ENCODE results near the gene BANF2. TPM values are rescaled to one million over a fixed set of nuclear protein-coding genes. Genes with fewer than 3 reads are reported as not detected.

BANF2 gene
- total and polyA plus RNA-seq, 2 of the 13 experiments (the other 11 are each of a cell fraction or from before 2014, with no cell fraction given), result 0.35 TPM; not detected in 1

DNA sequence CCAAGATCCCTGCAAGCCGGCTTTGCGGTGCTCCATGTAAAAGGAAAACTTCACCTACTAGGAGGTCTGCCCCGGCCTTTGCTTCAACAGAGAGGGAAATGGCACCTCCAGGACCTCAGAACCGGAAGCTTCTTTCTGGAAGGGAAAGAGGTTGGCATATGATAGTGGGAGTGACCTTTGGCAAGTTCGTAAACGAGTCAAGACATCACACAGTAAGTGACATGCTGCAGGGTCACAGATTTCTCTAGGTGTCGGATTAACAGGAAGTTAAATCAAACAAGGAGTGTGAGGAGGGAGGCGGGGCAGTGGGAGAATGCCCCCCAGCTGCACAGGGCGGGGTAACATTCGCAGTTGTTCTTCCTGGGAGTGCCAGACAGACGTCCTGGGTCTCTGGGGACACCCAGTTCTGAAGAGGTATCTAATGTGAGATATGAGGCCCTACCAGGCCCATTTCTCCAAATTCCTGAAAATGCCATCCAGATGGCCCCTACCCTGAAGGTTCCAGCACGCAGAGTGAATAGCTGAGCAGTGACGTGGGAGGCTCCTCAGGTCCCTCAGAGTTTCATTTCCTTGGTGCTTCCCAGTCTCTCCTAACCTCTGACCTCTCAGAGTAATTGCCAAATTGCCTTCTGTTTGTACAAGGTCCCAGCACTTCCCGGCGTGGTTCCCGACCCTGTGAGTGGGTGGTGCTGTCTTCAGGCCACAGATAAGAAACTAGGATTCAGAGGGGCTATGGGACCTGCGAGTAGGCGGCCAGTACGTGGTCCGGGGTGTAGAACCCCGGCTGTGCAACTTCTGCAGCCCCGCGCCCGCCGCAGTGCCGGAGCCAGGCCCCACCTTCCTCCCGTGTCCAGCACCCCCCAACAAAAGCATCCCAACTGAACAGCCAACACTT is 19.6 kb upstream of the BANF2 start (continued):
- TF ChIP-seq, protein P1, sequence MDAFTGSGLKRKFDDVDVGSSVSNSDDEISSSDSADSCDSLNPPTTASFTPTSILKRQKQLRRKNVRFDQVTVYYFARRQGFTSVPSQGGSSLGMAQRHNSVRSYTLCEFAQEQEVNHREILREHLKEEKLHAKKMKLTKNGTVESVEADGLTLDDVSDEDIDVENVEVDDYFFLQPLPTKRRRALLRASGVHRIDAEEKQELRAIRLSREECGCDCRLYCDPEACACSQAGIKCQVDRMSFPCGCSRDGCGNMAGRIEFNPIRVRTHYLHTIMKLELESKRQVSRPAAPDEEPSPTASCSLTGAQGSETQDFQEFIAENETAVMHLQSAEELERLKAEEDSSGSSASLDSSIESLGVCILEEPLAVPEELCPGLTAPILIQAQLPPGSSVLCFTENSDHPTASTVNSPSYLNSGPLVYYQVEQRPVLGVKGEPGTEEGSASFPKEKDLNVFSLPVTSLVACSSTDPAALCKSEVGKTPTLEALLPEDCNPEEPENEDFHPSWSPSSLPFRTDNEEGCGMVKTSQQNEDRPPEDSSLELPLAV (CRISPR knock-in tag; conservative IDR thresholded peaks at IDR 0.05; ENCODE audit: low read depth), result no peak
- TF ChIP-seq PPARG (CRISPR knock-in tag; conservative IDR thresholded peaks at IDR 0.05) (0 out of 2 replicates have a peak, but pooled peaks have one; percentile 46), PAX8 (CRISPR knock-in tag; IDR thresholded peaks at IDR 0.05; ENCODE audit: borderline replicate concordance) (no peak), ZNF331 (CRISPR knock-in tag; IDR thresholded peaks at IDR 0.05) (0 out of 2 replicates have a peak, but pooled peaks have one; percentile 19), NR3C1 (CRISPR knock-in tag; IDR thresholded peaks at IDR 0.05) (no peak), NPAS2 (CRISPR knock-in tag; IDR thresholded peaks at IDR 0.05; ENCODE audit: borderline replicate concordance) (no peak), ZFY (CRISPR knock-in tag; IDR thresholded peaks at IDR 0.05) (no peak; the same call in 1 of the 2 replicates), JUNB (CRISPR knock-in tag; IDR thresholded peaks at IDR 0.05; ENCODE audit: borderline replicate concordance) (no peak), KDM5B (CRISPR knock-in tag; IDR thresholded peaks at IDR 0.05; ENCODE audit: borderline replicate concordance) (0 out of 2 replicates have a peak, but pooled peaks have one; percentile 29), KLF15 (CRISPR knock-in tag; IDR thresholded peaks at IDR 0.05; ENCODE audit: borderline replicate concordance) (peak; percentile 75; the same call in 1 of the 2 replicates), ZNF570 (CRISPR knock-in tag; IDR thresholded peaks at IDR 0.05; ENCODE audit: borderline replicate concordance) (no peak), YEATS4 (CRISPR knock-in tag; IDR thresholded peaks at IDR 0.05; ENCODE audit: borderline replicate concordance) (peak; percentile 50), KDM1A (CRISPR knock-in tag; IDR thresholded peaks at IDR 0.05) (no peak), ZNF317 (CRISPR knock-in tag; IDR thresholded peaks at IDR 0.05) (no peak; the same call in 1 of the 2 replicates), ZSCAN12 (CRISPR knock-in tag; IDR thresholded peaks at IDR 0.05) (0 out of 2 replicates have a peak, but pooled peaks have one; percentile 31), CBX5 (CRISPR knock-in tag; IDR thresholded peaks at IDR 0.05; ENCODE audit: borderline replicate concordance) (no peak; the same call in 1 of the 2 replicates)
- TF ChIP-seq, protein P2, sequence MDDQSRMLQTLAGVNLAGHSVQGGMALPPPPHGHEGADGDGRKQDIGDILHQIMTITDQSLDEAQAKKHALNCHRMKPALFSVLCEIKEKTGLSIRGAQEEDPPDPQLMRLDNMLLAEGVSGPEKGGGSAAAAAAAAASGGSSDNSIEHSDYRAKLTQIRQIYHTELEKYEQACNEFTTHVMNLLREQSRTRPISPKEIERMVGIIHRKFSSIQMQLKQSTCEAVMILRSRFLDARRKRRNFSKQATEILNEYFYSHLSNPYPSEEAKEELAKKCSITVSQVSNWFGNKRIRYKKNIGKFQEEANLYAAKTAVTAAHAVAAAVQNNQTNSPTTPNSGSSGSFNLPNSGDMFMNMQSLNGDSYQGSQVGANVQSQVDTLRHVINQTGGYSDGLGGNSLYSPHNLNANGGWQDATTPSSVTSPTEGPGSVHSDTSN (CRISPR knock-in tag; IDR thresholded peaks at IDR 0.05; ENCODE audit: borderline replicate concordance), result no peak
- TF ChIP-seq, protein P3, sequence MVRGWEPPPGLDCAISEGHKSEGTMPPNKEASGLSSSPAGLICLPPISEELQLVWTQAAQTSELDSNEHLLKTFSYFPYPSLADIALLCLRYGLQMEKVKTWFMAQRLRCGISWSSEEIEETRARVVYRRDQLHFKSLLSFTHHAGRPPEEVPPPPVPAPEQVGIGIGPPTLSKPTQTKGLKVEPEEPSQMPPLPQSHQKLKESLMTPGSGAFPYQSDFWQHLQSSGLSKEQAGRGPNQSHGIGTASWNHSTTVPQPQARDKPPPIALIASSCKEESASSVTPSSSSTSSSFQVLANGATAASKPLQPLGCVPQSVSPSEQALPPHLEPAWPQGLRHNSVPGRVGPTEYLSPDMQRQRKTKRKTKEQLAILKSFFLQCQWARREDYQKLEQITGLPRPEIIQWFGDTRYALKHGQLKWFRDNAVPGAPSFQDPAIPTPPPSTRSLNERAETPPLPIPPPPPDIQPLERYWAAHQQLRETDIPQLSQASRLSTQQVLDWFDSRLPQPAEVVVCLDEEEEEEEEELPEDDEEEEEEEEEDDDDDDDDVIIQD (CRISPR knock-in tag; IDR thresholded peaks at IDR 0.05; ENCODE audit: low read depth), result peak; percentile 18; the same call in 1 of the 2 replicates
- TF ChIP-seq, protein P4, sequence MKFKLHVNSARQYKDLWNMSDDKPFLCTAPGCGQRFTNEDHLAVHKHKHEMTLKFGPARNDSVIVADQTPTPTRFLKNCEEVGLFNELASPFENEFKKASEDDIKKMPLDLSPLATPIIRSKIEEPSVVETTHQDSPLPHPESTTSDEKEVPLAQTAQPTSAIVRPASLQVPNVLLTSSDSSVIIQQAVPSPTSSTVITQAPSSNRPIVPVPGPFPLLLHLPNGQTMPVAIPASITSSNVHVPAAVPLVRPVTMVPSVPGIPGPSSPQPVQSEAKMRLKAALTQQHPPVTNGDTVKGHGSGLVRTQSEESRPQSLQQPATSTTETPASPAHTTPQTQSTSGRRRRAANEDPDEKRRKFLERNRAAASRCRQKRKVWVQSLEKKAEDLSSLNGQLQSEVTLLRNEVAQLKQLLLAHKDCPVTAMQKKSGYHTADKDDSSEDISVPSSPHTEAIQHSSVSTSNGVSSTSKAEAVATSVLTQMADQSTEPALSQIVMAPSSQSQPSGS (CRISPR knock-in tag; IDR thresholded peaks at IDR 0.05), result no peak; the same call in 1 of the 2 replicates
- TF ChIP-seq, protein P5, sequence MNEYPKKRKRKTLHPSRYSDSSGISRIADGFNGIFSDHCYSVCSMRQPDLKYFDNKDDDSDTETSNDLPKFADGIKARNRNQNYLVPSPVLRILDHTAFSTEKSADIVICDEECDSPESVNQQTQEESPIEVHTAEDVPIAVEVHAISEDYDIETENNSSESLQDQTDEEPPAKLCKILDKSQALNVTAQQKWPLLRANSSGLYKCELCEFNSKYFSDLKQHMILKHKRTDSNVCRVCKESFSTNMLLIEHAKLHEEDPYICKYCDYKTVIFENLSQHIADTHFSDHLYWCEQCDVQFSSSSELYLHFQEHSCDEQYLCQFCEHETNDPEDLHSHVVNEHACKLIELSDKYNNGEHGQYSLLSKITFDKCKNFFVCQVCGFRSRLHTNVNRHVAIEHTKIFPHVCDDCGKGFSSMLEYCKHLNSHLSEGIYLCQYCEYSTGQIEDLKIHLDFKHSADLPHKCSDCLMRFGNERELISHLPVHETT (CRISPR knock-in tag; conservative IDR thresholded peaks at IDR 0.05), result no peak
- TF ChIP-seq, protein P6, sequence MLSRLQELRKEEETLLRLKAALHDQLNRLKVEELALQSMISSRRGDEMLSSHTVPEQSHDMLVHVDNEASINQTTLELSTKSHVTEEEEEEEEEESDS (CRISPR knock-in tag; IDR thresholded peaks at IDR 0.05; ENCODE audit: borderline replicate concordance), result no peak

Data from HepG2 (cell line).